SK-N-SH (cell line): ENCODE measurements around the gene SPRY4. TPM values are rescaled to one million over a fixed set of nuclear protein-coding genes. Genes with fewer than 3 reads are reported as not detected.
"Not testable (repeated sequence)": the region's sequence is repeated elsewhere in the genome, so short reads cannot be mapped to it uniquely, and the experiment has no call there.

ENCODE experiments used
- CTCF ChIA-PET: fragments of 300-600, 350-600 bp; formaldehyde crosslinking; extraction: SDS; loops from one replicate; lab custom pipeline; 2021; lab: Yijun Ruan, JAX
- POLR2A ChIA-PET: fragments of 350-600 bp; sonication (Branson Sonifier 250); formaldehyde crosslinking; extraction: SDS; loops from one replicate; lab custom pipeline; 2020; ENCODE audit warnings: antibody characterized with exemption, inconsistent platforms; lab: Yijun Ruan, JAX
- DNase-seq: peaks from one replicate; pipeline ENCODE4 v3.0.0; 2012
- H2AFZ ChIP-seq: fragments of 200-600 bp; sonication (generic); 2 replicates; pipeline ENCODE4 v1.8.1; 2016; ENCODE audit warnings: antibody characterized with exemption, mild to moderate bottlenecking, low read depth
- H3F3A ChIP-seq: fragments of 200-600 bp; sonication (generic); replicated peaks from 2 replicates; pipeline ENCODE3; 2016; ENCODE audit warnings: antibody characterized with exemption, mild to moderate bottlenecking; ENCODE audit not compliant: insufficient read depth
- H3K27ac ChIP-seq, 2 experiments: fragments of 200-500 bp in 1 of 2; fragments of 200-600 bp in 1 of 2; sonication (Bioruptor generic) in 1 of 2; sonication (generic), shearing (Covaris generic) in 1 of 2; 2 replicates each; pipeline versions ENCODE4 v1.5.1 to v1.6.1; 2014 to 2016; ENCODE audit warnings: low read depth in 2 of 2, inconsistent platforms in 1 of 2, low read length in 1 of 2, mild to moderate bottlenecking in 1 of 2, mixed read lengths in 1 of 2
- H3K27me3 ChIP-seq: fragments of 200-600 bp; sonication (generic), shearing (Covaris generic); 2 replicates; pipeline ENCODE4 v1.6.1; 2016; ENCODE audit warnings: mixed run types; ENCODE audit not compliant: insufficient read depth
- H3K36me3 ChIP-seq, 2 experiments: fragments of 200-500 bp in 1 of 2; fragments of 200-600 bp in 1 of 2; sonication (Bioruptor generic) in 1 of 2; sonication (generic) in 1 of 2; replicated peaks in 1 of 2; 2 replicates each; pipeline versions ENCODE3 to v1.5.1; 2014 to 2016; ENCODE audit warnings: low read length in 1 of 2, mild to moderate bottlenecking in 1 of 2; ENCODE audit not compliant: insufficient read depth in 2 of 2, control insufficient read depth in 1 of 2
- H3K4me1 ChIP-seq, 2 experiments: fragments of 200-500 bp in 1 of 2; fragments of 200-600 bp in 1 of 2; sonication (Bioruptor generic) in 1 of 2; sonication (generic), shearing (Covaris generic) in 1 of 2; 2 replicates each; pipeline versions ENCODE4 v1.5.1 to v1.6.1; 2014 to 2016; ENCODE audit warnings: low read depth in 1 of 2, low read length in 1 of 2, mixed run types in 1 of 2; ENCODE audit not compliant: insufficient read depth in 2 of 2, control insufficient read depth in 1 of 2
- H3K4me2 ChIP-seq: fragments of 200-600 bp; sonication (generic), shearing (Covaris generic); 2 replicates; pipeline ENCODE4 v1.6.1; 2017; ENCODE audit warnings: mixed run types
- H3K4me3 ChIP-seq, 2 experiments: fragments of 200-500 bp in 1 of 2; fragments of 200-600 bp in 1 of 2; sonication (Bioruptor generic) in 1 of 2; sonication (generic), shearing (Covaris generic) in 1 of 2; 2 replicates each; pipeline versions ENCODE4 v1.5.1 to v1.8.1; 2014 to 2016; ENCODE audit warnings: low read depth in 2 of 2, inconsistent platforms in 1 of 2, low read length in 1 of 2, mild to moderate bottlenecking in 1 of 2, mixed read lengths in 1 of 2, moderate library complexity in 1 of 2
- H3K79me2 ChIP-seq: fragments of 200-600 bp; sonication (generic); 2 replicates; pipeline ENCODE4 v1.8.1; 2017; ENCODE audit warnings: mild to moderate bottlenecking; ENCODE audit not compliant: insufficient read depth
- H3K9ac ChIP-seq: fragments of 200-600 bp; sonication (generic); 2 replicates; pipeline ENCODE4 v1.6.1; 2017; ENCODE audit warnings: mixed run types
- H3K9me2 ChIP-seq: fragments of 200-600 bp; sonication (generic); 2 replicates; pipeline ENCODE4 v1.6.1; 2017; ENCODE audit warnings: mixed run types
- H3K9me3 ChIP-seq: fragments of 200-600 bp; sonication (generic); 2 replicates; pipeline ENCODE4 v1.6.1; 2017; ENCODE audit warnings: mixed run types, mild to moderate bottlenecking, moderate library complexity
- H4K20me1 ChIP-seq: fragments of 200-600 bp; sonication (generic); 2 replicates; pipeline ENCODE4 v1.6.1; 2017; ENCODE audit warnings: mild to moderate bottlenecking, mixed run types; ENCODE audit not compliant: insufficient read depth
- CHD2 ChIP-seq: fragments of 150-350 bp; IDR thresholded peaks from 2 replicates; pipeline ENCODE4 v1.6.1; 2018; ENCODE audit warnings: low read length; ENCODE audit not compliant: partially characterized antibody
- ELF1 ChIP-seq: IDR thresholded peaks from 2 replicates; pipeline ENCODE4 v1.4.0; 2012
- EZH2phosphoT487 ChIP-seq: fragments of 200-600 bp; sonication (generic); IDR thresholded peaks from 2 replicates; pipeline ENCODE4 v1.6.1; 2017; ENCODE audit warnings: low read depth, mixed run types, mild to moderate bottlenecking, antibody characterized with exemption, moderate library complexity, borderline replicate concordance
- FOSL2 ChIP-seq: IDR thresholded peaks from 2 replicates; pipeline ENCODE4 v1.4.0; 2012; ENCODE audit warnings: low read depth, mild to moderate bottlenecking, moderate library complexity, borderline replicate concordance
- FOXM1 ChIP-seq: IDR thresholded peaks from 2 replicates; pipeline ENCODE4 v1.4.0; 2012; ENCODE audit warnings: low read depth, mild to moderate bottlenecking
- GABPA ChIP-seq: IDR thresholded peaks from 2 replicates; pipeline ENCODE4 v1.4.0; 2012; ENCODE audit warnings: low read depth, mild to moderate bottlenecking
- GATA2 ChIP-seq: sonication (generic); formaldehyde crosslinking; IDR thresholded peaks from 2 replicates; pipeline ENCODE4 v1.5.0; 2020; ENCODE audit warnings: mild to moderate bottlenecking, missing genetic modification reagents
- IRF3 ChIP-seq: fragments of 150-350 bp; IDR thresholded peaks from 2 replicates; pipeline ENCODE4 v1.6.1; 2016; ENCODE audit warnings: mild to moderate bottlenecking, low read depth, low read length
- NFIC ChIP-seq: IDR thresholded peaks from 2 replicates; pipeline ENCODE4 v1.4.0; 2012; ENCODE audit warnings: borderline replicate concordance
- RFX5 ChIP-seq: IDR thresholded peaks from 2 replicates; pipeline ENCODE4 v1.6.1; 2012; ENCODE audit warnings: mild to moderate bottlenecking, improper control_type of control experiment, low read length
- SIN3A ChIP-seq: IDR thresholded peaks from 2 replicates; pipeline ENCODE4 v1.6.1; 2012; ENCODE audit warnings: low read depth, mild to moderate bottlenecking, low read length, moderate library complexity, borderline replicate concordance
- TEAD4 ChIP-seq: IDR thresholded peaks from 2 replicates; pipeline ENCODE4 v1.4.0; 2012; ENCODE audit warnings: mild to moderate bottlenecking, borderline replicate concordance; ENCODE audit not compliant: insufficient read depth
- USF1 ChIP-seq: IDR thresholded peaks from 2 replicates; pipeline ENCODE4 v1.4.0; 2012; ENCODE audit warnings: low read depth, borderline replicate concordance
- USF2 ChIP-seq: fragments of 150-350 bp; IDR thresholded peaks from 2 replicates; pipeline ENCODE4 v1.6.1; 2017; ENCODE audit warnings: antibody characterized with exemption, low read length, low read depth, borderline replicate concordance
- WGBS: methylation state at CpG from one replicate; pipeline ENCODE4 v1.1.6; 2017; ENCODE audit warnings: low lambda C conversion rate; 5-methylcytosine and 5-hydroxymethylcytosine counted together
- polyA plus RNA-seq, 3 experiments: library from polyadenylated mRNA; depleted of rRNA; stranded (reverse); fragments of >200 nt; gene quantifications; 2 replicates each; pipeline ENCODE4 v1.2.3, GENCODE V29; 2012

SPRY4 gene
- polyA plus RNA-seq, 1 of the 3 experiments (the other 2 are of a cell fraction) = 18.0 TPM

GRCh38 chr5:142346706-142347105 lies 21.9 kb upstream of the SPRY4 start:
- H3K9me2 ChIP-seq = no peaks in the 10 kb centered on the region
- no peak overlapping the region for H3K9ac ChIP-seq
- H3K9me3 ChIP-seq = peaks cover 18% of the 10 kb centered on the region
- DNase-seq = no peak
- H3K79me2 ChIP-seq = peaks cover 10% of the 10 kb centered on the region; the same call in 1 of the 2 replicates
- H4K20me1 ChIP-seq = no peaks in the 10 kb centered on the region
- no peak overlapping the region for H3K27ac ChIP-seq
- WGBS = 88% methylated on average over 2 of the region's 2 CpGs
- H3K4me3 ChIP-seq = no peak overlapping the region
- H3K4me2 ChIP-seq = no peak overlapping the region
- no peak overlapping the region for H2AFZ ChIP-seq
- H3K36me3 ChIP-seq = peaks cover 0 to 39% of the 10 kb centered on the region in 2 experiments
- ChIA-PET CTCF (no interaction called here), POLR2A (no interaction called here)
- TF ChIP-seq ELF1 = no peak
- TF ChIP-seq CHD2 = no peak
- no peak for TF ChIP-seq TEAD4
- no peak for TF ChIP-seq IRF3
- TF ChIP-seq GATA2 = no peak
- TF ChIP-seq USF2 = no peak
- no peak for TF ChIP-seq SIN3A
- no peak for TF ChIP-seq NFIC
- TF ChIP-seq FOSL2 = no peak
- TF ChIP-seq RFX5 = no peak
- TF ChIP-seq USF1 = no peak
- TF ChIP-seq FOXM1 = no peak
- TF ChIP-seq EZH2phosphoT487 = no peak
- no peak for TF ChIP-seq GABPA
- no peaks in the 10 kb centered on the region for H3K4me1 ChIP-seq
- peaks cover 18% of the 10 kb centered on the region for H3F3A ChIP-seq
- H3K27me3 ChIP-seq = no peaks in the 10 kb centered on the region

GRCh38 chr5:142344915-142345314 lies 20.1 kb upstream of the SPRY4 start:
- not testable (repeated sequence) for H3K27ac ChIP-seq, H3K9me2 ChIP-seq, DNase-seq, H3K27me3 ChIP-seq, H3K9ac ChIP-seq, H2AFZ ChIP-seq, H3K4me1 ChIP-seq, H4K20me1 ChIP-seq, H3K4me3 ChIP-seq, H3K4me2 ChIP-seq
- ChIA-PET CTCF (interaction anchor here (1.2 to 1.5 kb wide), 3 partner anchors 17 to 204 kb away, joined by 3 to 7 read pairs (median 4); no protein-coding TSS in a partner anchor), POLR2A (interaction anchor here (0.6 kb wide), 1 partner anchor 99 kb away, joined by 4 read pairs; no protein-coding TSS in a partner anchor)
- Histone ChIP-seq H3K9me3 (peaks cover 18% of the 10 kb centered on the region), H3F3A (peaks cover 11% of the 10 kb centered on the region), H3K79me2 (peaks cover 19% of the 10 kb centered on the region; the same call in 1 of the 2 replicates), H3K36me3 (peaks cover 0 to 39% of the 10 kb centered on the region in 2 experiments)
- 94% methylated on average over 3 of the region's 3 CpGs for WGBS
